GM06990 (cell line): ENCODE data around the gene UBR4.
A peak's percentile ranks its signal among the peaks of the same experiment; 100 is the strongest.
"Not testable (repeated sequence)": the region's sequence is repeated elsewhere in the genome, so short reads cannot be mapped to it uniquely, and the experiment has no call there.

Source experiments
- DNase-seq: peaks from one replicate; pipeline ENCODE4 v3.0.0-alpha.2; 2011; ENCODE audit not compliant: insufficient read length; ENCODE audit errors: extremely low read depth
- H3K27me3 ChIP-seq: replicated peaks from 2 replicates; pipeline ENCODE4 v1.6.0; 2011; ENCODE audit warnings: low read length; ENCODE audit not compliant: control insufficient read depth, insufficient read depth
- H3K36me3 ChIP-seq: 2 replicates; pipeline ENCODE4 v1.5.1; 2011; ENCODE audit warnings: low read length; ENCODE audit not compliant: control insufficient read depth, insufficient read depth
- H3K4me3 ChIP-seq: replicated peaks from 2 replicates; pipeline ENCODE4 v1.5.1; 2011; ENCODE audit warnings: low read depth, mild to moderate bottlenecking, control low read depth, low read length
- TF ChIP-seq, protein P1 (sequence below): IDR thresholded peaks from 2 replicates; pipeline ENCODE4 v1.5.1; 2011; ENCODE audit warnings: low read length, control low read depth, mild to moderate bottlenecking, inconsistent platforms; ENCODE audit not compliant: insufficient read depth, poor library complexity, severe bottlenecking

The UBR4 gene

GRCh38 chr1:19209990-19210771, at the start of gene UBR4:
UBR4 (minus strand) TSS chr1:19210266; CDS start chr1:19210248, 18 bp downstream.
- Histone ChIP-seq H3K27me3 (no peaks in the 10 kb centered on the region), H3K36me3 (no peaks in the 10 kb centered on the region), H3K4me3 (peak within 1 kb of the TSS; percentile 71)
- TF ChIP-seq, protein P1, sequence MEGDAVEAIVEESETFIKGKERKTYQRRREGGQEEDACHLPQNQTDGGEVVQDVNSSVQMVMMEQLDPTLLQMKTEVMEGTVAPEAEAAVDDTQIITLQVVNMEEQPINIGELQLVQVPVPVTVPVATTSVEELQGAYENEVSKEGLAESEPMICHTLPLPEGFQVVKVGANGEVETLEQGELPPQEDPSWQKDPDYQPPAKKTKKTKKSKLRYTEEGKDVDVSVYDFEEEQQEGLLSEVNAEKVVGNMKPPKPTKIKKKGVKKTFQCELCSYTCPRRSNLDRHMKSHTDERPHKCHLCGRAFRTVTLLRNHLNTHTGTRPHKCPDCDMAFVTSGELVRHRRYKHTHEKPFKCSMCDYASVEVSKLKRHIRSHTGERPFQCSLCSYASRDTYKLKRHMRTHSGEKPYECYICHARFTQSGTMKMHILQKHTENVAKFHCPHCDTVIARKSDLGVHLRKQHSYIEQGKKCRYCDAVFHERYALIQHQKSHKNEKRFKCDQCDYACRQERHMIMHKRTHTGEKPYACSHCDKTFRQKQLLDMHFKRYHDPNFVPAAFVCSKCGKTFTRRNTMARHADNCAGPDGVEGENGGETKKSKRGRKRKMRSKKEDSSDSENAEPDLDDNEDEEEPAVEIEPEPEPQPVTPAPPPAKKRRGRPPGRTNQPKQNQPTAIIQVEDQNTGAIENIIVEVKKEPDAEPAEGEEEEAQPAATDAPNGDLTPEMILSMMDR = no peak
- peak; percentile 99 for DNase-seq

DNA sequence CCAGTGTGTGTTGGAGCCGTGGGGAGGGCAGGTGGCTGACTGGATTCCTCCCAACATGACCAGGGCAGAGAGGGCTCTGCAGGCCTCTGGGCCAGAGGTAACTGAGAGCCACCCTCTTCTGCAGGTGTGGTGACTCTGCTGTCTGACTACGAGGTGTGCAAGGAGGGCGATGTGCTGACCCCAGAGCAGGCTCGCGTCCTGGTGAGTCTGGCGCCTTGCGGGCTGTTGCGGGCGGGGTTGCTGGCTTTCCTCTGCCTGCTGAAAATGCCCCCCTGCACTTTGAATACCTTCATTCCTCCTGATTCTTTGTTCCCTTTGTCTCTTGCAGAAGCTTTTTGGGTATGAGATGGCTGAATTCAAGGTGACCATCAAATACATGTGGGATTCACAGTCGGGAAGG, 48.3 kb upstream of the UBR4 start:
- Histone ChIP-seq H3K36me3 (peaks cover 47% of the 10 kb centered on the region), H3K4me3 (no peak overlapping the region), H3K27me3 (no peaks in the 10 kb centered on the region)
- TF ChIP-seq, protein P1 = no peak
- no peak for DNase-seq

GRCh38 chr1:19257178-19257914, 47.3 kb upstream of the UBR4 start:
- H3K4me3 ChIP-seq = no peak overlapping the region
- H3K36me3 ChIP-seq = peaks cover 47% of the 10 kb centered on the region
- no peaks in the 10 kb centered on the region for H3K27me3 ChIP-seq
- DNase-seq = no peak
- TF ChIP-seq, protein P1 = no peak

- H3K4me3 ChIP-seq, H3K27me3 ChIP-seq, DNase-seq: not testable (repeated sequence)
- H3K36me3 ChIP-seq = peaks cover 47% of the 10 kb centered on the region
These were observed 46.2 kb upstream of the UBR4 start for GRCh38 chr1:19256301-19256700.

DNA sequence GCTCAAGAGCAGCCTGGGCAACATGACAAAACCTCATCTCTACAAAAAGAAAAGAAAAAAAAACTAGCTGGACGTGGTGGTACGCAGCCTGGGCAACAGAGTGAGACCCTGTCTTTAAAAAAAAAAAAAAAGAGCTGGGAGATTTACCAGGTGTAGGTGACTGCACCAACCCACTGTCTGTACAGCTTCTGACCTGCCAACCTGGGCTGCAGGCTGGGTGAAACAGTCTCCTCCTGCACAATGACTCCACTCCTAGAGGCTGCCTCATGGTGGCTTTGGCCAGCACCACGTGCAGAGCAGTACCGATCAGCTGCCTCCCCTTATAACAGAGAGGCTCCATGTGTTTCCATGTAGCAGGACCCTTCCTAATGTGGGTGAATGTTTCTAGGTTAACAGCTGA, 45.2 kb upstream of the UBR4 start:
- Histone ChIP-seq H3K27me3 (no peaks in the 10 kb centered on the region), H3K36me3 (peaks cover 41% of the 10 kb centered on the region), H3K4me3 (no peak overlapping the region)
- TF ChIP-seq, protein P1 = no peak
- no peak for DNase-seq

DNA sequence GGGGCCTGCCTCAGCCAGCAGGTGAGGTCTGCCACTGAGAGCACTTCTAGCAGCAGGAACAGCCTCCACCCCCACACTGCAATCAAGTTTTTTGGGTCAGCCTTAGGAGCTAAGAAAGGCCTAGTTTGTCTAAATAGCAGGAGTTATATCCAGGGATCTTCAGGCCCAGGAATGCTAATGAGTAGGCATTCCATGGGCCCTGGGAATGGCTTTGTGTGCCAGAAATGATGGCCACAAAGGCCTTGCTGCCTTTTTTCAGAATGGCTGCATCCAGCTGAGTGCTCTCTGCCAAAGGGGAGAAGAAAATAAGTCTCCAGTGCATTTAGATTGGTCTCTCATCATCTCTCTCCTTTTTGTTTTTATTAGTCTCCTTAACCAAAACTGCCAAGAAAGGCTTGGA, 44.4 kb upstream of the UBR4 start:
- H3K27me3 ChIP-seq = no peaks in the 10 kb centered on the region
- H3K4me3 ChIP-seq = no peak overlapping the region
- TF ChIP-seq, protein P1 = no peak
- no peak for DNase-seq
- H3K36me3 ChIP-seq = peaks cover 34% of the 10 kb centered on the region
